ENCODE results near the gene LRRC73.

DNA sequence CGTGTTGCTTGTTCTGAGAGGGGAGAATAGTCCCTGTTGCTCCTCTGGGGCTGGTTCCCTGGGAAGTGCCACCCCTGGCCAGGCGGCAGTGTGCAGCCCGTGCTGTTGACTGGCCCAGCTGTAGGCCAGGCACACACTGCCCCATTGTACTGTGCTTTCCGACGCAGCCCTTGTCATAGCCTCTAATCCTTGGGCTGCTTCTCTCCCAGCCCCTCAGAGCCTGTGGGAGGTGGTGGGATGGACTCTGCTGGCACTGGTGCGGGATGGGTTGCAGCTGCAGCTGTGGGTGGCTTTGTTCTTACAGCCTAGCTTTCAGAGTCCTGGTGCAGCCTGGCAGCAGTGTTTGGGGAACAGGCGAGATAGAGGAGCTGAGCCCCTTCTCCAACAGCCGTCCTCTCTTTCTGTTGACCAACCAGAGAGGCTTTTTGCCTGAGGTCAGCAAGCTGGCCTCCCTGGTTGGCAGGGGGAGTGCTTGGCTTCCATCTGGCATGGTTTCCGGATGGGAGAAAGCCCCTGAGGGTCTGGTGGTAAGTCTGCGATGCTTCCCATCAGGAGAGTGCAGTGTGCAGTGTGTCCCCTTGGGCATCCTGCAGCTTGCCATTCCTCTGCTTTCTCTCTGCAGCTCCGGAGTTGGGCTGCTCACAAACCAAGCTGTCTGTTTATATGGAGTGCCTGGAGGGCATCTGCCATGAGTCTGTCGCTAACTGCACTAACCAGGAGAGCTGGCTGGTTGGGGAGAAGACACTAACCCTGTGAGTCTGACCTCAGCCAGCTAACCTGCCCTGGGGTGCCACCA, 20.7 kb downstream of the LRRC73 start:
- TF ChIP-seq EZH2 (IDR thresholded peaks at IDR 0.05; ENCODE audit: low read length, missing control alignments) = no peak
- TF ChIP-seq, protein P1, sequence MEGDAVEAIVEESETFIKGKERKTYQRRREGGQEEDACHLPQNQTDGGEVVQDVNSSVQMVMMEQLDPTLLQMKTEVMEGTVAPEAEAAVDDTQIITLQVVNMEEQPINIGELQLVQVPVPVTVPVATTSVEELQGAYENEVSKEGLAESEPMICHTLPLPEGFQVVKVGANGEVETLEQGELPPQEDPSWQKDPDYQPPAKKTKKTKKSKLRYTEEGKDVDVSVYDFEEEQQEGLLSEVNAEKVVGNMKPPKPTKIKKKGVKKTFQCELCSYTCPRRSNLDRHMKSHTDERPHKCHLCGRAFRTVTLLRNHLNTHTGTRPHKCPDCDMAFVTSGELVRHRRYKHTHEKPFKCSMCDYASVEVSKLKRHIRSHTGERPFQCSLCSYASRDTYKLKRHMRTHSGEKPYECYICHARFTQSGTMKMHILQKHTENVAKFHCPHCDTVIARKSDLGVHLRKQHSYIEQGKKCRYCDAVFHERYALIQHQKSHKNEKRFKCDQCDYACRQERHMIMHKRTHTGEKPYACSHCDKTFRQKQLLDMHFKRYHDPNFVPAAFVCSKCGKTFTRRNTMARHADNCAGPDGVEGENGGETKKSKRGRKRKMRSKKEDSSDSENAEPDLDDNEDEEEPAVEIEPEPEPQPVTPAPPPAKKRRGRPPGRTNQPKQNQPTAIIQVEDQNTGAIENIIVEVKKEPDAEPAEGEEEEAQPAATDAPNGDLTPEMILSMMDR (conservative IDR thresholded peaks at IDR 0.05 in 1 of 2, IDR thresholded peaks at IDR 0.05 in 1 of 2; ENCODE audit: low read depth in 1 of 2, low read length in 2 of 2) = no peak

Data from fibroblast of lung (primary cell).